GM23248 (cell line): ENCODE results near the gene CD72.

Experiments
- EZH2 ChIP-seq: fragments of 200-600 bp; sonication (generic); IDR thresholded peaks from 2 replicates; pipeline ENCODE4 v1.6.1; 2018; ENCODE audit warnings: antibody characterized with exemption, mild to moderate bottlenecking; ENCODE audit not compliant: insufficient read depth, poor library complexity, severe bottlenecking
- EZH2phosphoT487 ChIP-seq: fragments of 200-600 bp; sonication (generic); IDR thresholded peaks from 2 replicates; pipeline ENCODE4 v1.6.1; 2018; ENCODE audit warnings: antibody characterized with exemption, moderate library complexity, mild to moderate bottlenecking, low read depth; ENCODE audit not compliant: insufficient read depth

DNA sequence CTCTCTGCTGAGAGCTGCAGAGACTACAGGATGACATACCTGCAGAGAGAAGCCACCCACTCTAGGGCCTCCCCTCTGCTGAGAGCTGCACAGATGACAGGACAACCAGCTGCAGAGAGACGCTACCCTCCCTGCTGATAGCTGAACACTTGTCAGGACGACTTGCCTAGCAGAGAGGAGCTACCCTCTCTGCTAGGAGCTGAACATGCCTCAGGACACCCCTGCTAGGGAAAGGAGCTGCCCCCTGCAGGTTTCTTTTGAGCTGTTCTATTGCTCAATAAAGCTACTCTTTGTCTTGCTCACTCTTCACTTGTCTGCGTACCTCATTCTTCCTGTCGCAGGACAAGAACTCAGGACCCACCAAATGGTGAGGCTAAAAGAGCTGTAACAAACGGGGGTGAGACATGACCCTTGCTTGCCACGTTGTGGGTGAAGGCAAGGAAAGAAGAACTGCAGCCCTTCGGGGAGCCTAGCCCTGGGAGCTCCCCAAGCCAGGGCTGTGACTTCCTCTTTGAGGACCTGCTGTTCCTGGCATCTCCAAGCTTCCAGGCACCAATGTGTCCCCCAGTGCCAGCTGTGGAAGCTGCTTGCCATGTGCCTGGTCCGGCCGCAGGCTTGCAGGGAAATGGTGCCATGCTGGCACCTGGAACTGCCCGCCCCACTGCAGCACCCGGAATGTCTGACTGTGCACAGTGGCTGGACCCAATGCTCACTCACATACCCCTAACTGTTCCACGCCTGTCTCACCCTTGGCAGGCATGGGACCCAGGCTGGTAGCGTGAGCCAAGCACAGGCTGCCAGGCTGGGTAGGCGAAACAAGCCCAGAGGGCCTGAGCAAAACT is 18.2 kb downstream of the CD72 start:
- TF ChIP-seq EZH2phosphoT487 = no peak
- TF ChIP-seq EZH2 = no peak
